ENCODE measurements around the gene MYOF. TPM values are rescaled to one million over a fixed set of nuclear protein-coding genes. Genes with fewer than 3 reads are reported as not detected.

The MYOF gene
- total and polyA plus RNA-seq, 9 of the 15 experiments (the other 6 are each of a cell fraction or from before 2014, with no cell fraction given): 0.06 to 0.27 TPM; not detected in 7

GRCh38 chr10:93454736-93455135 is 27.4 kb downstream of the MYOF start (continued):
- TF ChIP-seq, protein P1, sequence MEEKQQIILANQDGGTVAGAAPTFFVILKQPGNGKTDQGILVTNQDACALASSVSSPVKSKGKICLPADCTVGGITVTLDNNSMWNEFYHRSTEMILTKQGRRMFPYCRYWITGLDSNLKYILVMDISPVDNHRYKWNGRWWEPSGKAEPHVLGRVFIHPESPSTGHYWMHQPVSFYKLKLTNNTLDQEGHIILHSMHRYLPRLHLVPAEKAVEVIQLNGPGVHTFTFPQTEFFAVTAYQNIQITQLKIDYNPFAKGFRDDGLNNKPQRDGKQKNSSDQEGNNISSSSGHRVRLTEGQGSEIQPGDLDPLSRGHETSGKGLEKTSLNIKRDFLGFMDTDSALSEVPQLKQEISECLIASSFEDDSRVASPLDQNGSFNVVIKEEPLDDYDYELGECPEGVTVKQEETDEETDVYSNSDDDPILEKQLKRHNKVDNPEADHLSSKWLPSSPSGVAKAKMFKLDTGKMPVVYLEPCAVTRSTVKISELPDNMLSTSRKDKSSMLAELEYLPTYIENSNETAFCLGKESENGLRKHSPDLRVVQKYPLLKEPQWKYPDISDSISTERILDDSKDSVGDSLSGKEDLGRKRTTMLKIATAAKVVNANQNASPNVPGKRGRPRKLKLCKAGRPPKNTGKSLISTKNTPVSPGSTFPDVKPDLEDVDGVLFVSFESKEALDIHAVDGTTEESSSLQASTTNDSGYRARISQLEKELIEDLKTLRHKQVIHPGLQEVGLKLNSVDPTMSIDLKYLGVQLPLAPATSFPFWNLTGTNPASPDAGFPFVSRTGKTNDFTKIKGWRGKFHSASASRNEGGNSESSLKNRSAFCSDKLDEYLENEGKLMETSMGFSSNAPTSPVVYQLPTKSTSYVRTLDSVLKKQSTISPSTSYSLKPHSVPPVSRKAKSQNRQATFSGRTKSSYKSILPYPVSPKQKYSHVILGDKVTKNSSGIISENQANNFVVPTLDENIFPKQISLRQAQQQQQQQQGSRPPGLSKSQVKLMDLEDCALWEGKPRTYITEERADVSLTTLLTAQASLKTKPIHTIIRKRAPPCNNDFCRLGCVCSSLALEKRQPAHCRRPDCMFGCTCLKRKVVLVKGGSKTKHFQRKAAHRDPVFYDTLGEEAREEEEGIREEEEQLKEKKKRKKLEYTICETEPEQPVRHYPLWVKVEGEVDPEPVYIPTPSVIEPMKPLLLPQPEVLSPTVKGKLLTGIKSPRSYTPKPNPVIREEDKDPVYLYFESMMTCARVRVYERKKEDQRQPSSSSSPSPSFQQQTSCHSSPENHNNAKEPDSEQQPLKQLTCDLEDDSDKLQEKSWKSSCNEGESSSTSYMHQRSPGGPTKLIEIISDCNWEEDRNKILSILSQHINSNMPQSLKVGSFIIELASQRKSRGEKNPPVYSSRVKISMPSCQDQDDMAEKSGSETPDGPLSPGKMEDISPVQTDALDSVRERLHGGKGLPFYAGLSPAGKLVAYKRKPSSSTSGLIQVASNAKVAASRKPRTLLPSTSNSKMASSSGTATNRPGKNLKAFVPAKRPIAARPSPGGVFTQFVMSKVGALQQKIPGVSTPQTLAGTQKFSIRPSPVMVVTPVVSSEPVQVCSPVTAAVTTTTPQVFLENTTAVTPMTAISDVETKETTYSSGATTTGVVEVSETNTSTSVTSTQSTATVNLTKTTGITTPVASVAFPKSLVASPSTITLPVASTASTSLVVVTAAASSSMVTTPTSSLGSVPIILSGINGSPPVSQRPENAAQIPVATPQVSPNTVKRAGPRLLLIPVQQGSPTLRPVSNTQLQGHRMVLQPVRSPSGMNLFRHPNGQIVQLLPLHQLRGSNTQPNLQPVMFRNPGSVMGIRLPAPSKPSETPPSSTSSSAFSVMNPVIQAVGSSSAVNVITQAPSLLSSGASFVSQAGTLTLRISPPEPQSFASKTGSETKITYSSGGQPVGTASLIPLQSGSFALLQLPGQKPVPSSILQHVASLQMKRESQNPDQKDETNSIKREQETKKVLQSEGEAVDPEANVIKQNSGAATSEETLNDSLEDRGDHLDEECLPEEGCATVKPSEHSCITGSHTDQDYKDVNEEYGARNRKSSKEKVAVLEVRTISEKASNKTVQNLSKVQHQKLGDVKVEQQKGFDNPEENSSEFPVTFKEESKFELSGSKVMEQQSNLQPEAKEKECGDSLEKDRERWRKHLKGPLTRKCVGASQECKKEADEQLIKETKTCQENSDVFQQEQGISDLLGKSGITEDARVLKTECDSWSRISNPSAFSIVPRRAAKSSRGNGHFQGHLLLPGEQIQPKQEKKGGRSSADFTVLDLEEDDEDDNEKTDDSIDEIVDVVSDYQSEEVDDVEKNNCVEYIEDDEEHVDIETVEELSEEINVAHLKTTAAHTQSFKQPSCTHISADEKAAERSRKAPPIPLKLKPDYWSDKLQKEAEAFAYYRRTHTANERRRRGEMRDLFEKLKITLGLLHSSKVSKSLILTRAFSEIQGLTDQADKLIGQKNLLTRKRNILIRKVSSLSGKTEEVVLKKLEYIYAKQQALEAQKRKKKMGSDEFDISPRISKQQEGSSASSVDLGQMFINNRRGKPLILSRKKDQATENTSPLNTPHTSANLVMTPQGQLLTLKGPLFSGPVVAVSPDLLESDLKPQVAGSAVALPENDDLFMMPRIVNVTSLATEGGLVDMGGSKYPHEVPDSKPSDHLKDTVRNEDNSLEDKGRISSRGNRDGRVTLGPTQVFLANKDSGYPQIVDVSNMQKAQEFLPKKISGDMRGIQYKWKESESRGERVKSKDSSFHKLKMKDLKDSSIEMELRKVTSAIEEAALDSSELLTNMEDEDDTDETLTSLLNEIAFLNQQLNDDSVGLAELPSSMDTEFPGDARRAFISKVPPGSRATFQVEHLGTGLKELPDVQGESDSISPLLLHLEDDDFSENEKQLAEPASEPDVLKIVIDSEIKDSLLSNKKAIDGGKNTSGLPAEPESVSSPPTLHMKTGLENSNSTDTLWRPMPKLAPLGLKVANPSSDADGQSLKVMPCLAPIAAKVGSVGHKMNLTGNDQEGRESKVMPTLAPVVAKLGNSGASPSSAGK (IDR thresholded peaks at IDR 0.05): no peak
- TF ChIP-seq KAT8 (IDR thresholded peaks at IDR 0.05; ENCODE audit: low read depth) (no peak), ERF (CRISPR knock-in tag; IDR thresholded peaks at IDR 0.05) (no peak), CREBBP (IDR thresholded peaks at IDR 0.05; ENCODE audit: low read depth, low read length) (no peak), HNRNPL (IDR thresholded peaks at IDR 0.05; ENCODE audit: low read depth, low read length) (no peak)

All from K562 (cell line).